H1 (cell line): ENCODE results near the gene ARHGDIG. TPM values are rescaled to one million over a fixed set of nuclear protein-coding genes. Genes with fewer than 3 reads are reported as not detected.

Source experiments
- CTCF ChIA-PET: fragments of 300-600 bp; sonication (Branson Sonifier 250); formaldehyde crosslinking; loops from one replicate; lab custom pipeline; 2021; ENCODE audit not compliant: partially characterized antibody; lab: Charles Lee
- POLR2A ChIA-PET: fragments of 300-600 bp; sonication (Branson Sonifier 250); formaldehyde crosslinking; loops from one replicate; lab custom pipeline; 2021; ENCODE audit warnings: inconsistent platforms; ENCODE audit not compliant: partially characterized antibody; lab: Charles Lee
- DNase-seq, 2 experiments: peaks; one replicate each; pipeline versions ENCODE4 v3.0.0 to v3.0.0-alpha.2; 2010 to 2022; ENCODE audit warnings: low spot score in 2 of 2, low read depth in 1 of 2, mixed read lengths in 1 of 2
- FAIRE-seq: peaks from 2 replicates; lab custom pipeline; 2011; peaks lifted over from hg19 to GRCh38; lab: Jason Lieb, UNC
- H2AFZ ChIP-seq: 2 replicates; pipeline ENCODE4 v1.8.1; 2012; ENCODE audit warnings: low read length, inconsistent platforms
- H2AK5ac ChIP-seq: 2 replicates; pipeline ENCODE4 v1.6.1; 2013; ENCODE audit warnings: low read depth, low read length
- H2BK120ac ChIP-seq: replicated peaks from 2 replicates; pipeline ENCODE3; 2013; ENCODE audit warnings: low read depth, low read length, inconsistent platforms
- H2BK12ac ChIP-seq: 2 replicates; pipeline ENCODE4 v1.6.1; 2013; ENCODE audit warnings: low read depth, low read length
- H2BK15ac ChIP-seq: 2 replicates; pipeline ENCODE4 v1.6.1; 2013; ENCODE audit warnings: low read length
- H2BK20ac ChIP-seq: 2 replicates; pipeline ENCODE4 v1.6.1; 2013; ENCODE audit warnings: low read length
- H2BK5ac ChIP-seq: 2 replicates; pipeline ENCODE4 v1.6.1; 2013; ENCODE audit warnings: low read depth, low read length
- H3K14ac ChIP-seq: 2 replicates; pipeline ENCODE4 v1.6.1; 2013; ENCODE audit warnings: inconsistent platforms; ENCODE audit not compliant: insufficient read length
- H3K18ac ChIP-seq: 2 replicates; pipeline ENCODE4 v1.6.1; 2013; ENCODE audit warnings: low read length; ENCODE audit errors: extremely low read depth
- H3K23ac ChIP-seq: 2 replicates; pipeline ENCODE4 v1.6.1; 2013; ENCODE audit warnings: inconsistent platforms; ENCODE audit not compliant: insufficient read length
- H3K23me2 ChIP-seq: 2 replicates; pipeline ENCODE4 v1.6.1; 2013; ENCODE audit warnings: low read depth, low read length
- H3K27ac ChIP-seq: 2 replicates; pipeline ENCODE4 v1.6.1; 2011; ENCODE audit warnings: low read depth, low read length, inconsistent platforms
- H3K27me3 ChIP-seq, 4 experiments: replicated peaks in 1 of 4; 1 replicate in 1 of 4; 2 replicates in 3 of 4; pipeline versions ENCODE4 v1.6.1 to v1.8.1; 2011 to 2013; ENCODE audit warnings: low read length in 3 of 4, mild to moderate bottlenecking in 3 of 4, inconsistent platforms in 2 of 4, mixed read lengths in 2 of 4, moderate library complexity in 1 of 4; ENCODE audit not compliant: control insufficient read depth in 3 of 4, insufficient read depth in 3 of 4; ENCODE audit errors: extremely low read depth in 1 of 4
- H3K36me3 ChIP-seq, 4 experiments: 2 replicates each; pipeline versions ENCODE4 v1.6.1 to v1.8.1; 2011 to 2013; ENCODE audit warnings: mild to moderate bottlenecking in 4 of 4, low read length in 3 of 4, moderate library complexity in 2 of 4, control low read depth in 1 of 4, inconsistent platforms in 1 of 4; ENCODE audit not compliant: insufficient read depth in 4 of 4, control insufficient read depth in 2 of 4
- H3K4ac ChIP-seq: replicated peaks from 2 replicates; pipeline ENCODE3; 2013; ENCODE audit warnings: low read length, low read depth, mixed read lengths, inconsistent platforms; ENCODE audit not compliant: insufficient read length
- H3K4me1 ChIP-seq, 4 experiments: replicated peaks in 1 of 4; 1 replicate in 1 of 4; 2 replicates in 3 of 4; pipeline versions ENCODE4 v1.6.1 to v1.8.1; 2011 to 2013; ENCODE audit warnings: low read length in 3 of 4, inconsistent platforms in 2 of 4, mixed read lengths in 1 of 4; ENCODE audit not compliant: insufficient read depth in 4 of 4, control insufficient read depth in 3 of 4
- H3K4me2 ChIP-seq, 2 experiments: 2 replicates each; pipeline versions ENCODE4 v1.6.1 to v1.8.1; 2011 to 2013; ENCODE audit warnings: low read depth in 2 of 2, low read length in 2 of 2, control low read depth in 1 of 2, inconsistent platforms in 1 of 2, mild to moderate bottlenecking in 1 of 2; ENCODE audit not compliant: insufficient read depth in 1 of 2
- H3K4me3 ChIP-seq, 4 experiments: fragments of 200-600, 300-600 bp in 1 of 4; sonication (generic), shearing (Covaris generic), sonication (Bioruptor Twin) in 1 of 4; 2 replicates each; pipeline versions ENCODE4 v1.5.1 to v1.8.1; 2011 to 2016; ENCODE audit warnings: low read length in 4 of 4, low read depth in 3 of 4, control low read depth in 2 of 4, inconsistent platforms in 2 of 4, mild to moderate bottlenecking in 2 of 4, mixed read lengths in 1 of 4, moderate library complexity in 1 of 4; ENCODE audit not compliant: insufficient read depth in 2 of 4; ENCODE audit errors: extremely low read depth in 1 of 4
- H3K56ac ChIP-seq: replicated peaks from 2 replicates; pipeline ENCODE3; 2013; ENCODE audit warnings: low read depth, mild to moderate bottlenecking, mixed read lengths, low read length, inconsistent platforms; ENCODE audit not compliant: insufficient read length
- H3K79me1 ChIP-seq: 2 replicates; pipeline ENCODE4 v1.6.1; 2013; ENCODE audit warnings: low read depth, low read length, control low read depth
- H3K79me2 ChIP-seq, 2 experiments: 2 replicates each; pipeline versions ENCODE4 v1.6.1 to v1.8.1; 2012 to 2013; ENCODE audit warnings: low read length in 2 of 2, mild to moderate bottlenecking in 2 of 2, inconsistent platforms in 1 of 2; ENCODE audit not compliant: insufficient read depth in 2 of 2, control insufficient read depth in 1 of 2
- H3K9ac ChIP-seq, 4 experiments: replicated peaks in 1 of 4; 1 replicate in 1 of 4; 2 replicates in 3 of 4; pipeline versions ENCODE4 v1.6.1 to v1.8.1; 2011 to 2013; ENCODE audit warnings: low read depth in 3 of 4, low read length in 3 of 4, control low read depth in 2 of 4, mild to moderate bottlenecking in 2 of 4, moderate library complexity in 2 of 4, inconsistent platforms in 1 of 4; ENCODE audit errors: extremely low read depth in 1 of 4
- H3K9me3 ChIP-seq, 2 experiments: 2 replicates each; pipeline versions ENCODE4 v1.6.1 to v1.8.1; 2012 to 2013; ENCODE audit warnings: mild to moderate bottlenecking in 2 of 2, moderate library complexity in 2 of 2, control low read depth in 1 of 2, inconsistent platforms in 1 of 2, low read depth in 1 of 2, low read length in 1 of 2, mixed read lengths in 1 of 2; ENCODE audit not compliant: insufficient read depth in 2 of 2
- H4K20me1 ChIP-seq, 2 experiments: replicated peaks in 1 of 2; 2 replicates each; pipeline versions ENCODE3 to v1.8.1; 2011 to 2013; ENCODE audit warnings: inconsistent platforms in 2 of 2, low read length in 2 of 2, mild to moderate bottlenecking in 1 of 2; ENCODE audit not compliant: insufficient read depth in 2 of 2, control insufficient read depth in 1 of 2
- H4K5ac ChIP-seq: 2 replicates; pipeline ENCODE4 v1.6.1; 2013; ENCODE audit warnings: low read length, low read depth, mixed read lengths, inconsistent platforms; ENCODE audit not compliant: insufficient read length
- H4K8ac ChIP-seq: 2 replicates; pipeline ENCODE4 v1.8.0; 2013; ENCODE audit warnings: mild to moderate bottlenecking, moderate library complexity, low read length, inconsistent platforms; ENCODE audit not compliant: insufficient read depth; ENCODE audit errors: extremely low read depth
- H4K91ac ChIP-seq: replicated peaks from 2 replicates; pipeline ENCODE3; 2013; ENCODE audit warnings: low read length, mixed read lengths, inconsistent platforms; ENCODE audit not compliant: insufficient read length
- GABPA ChIP-seq: IDR thresholded peaks from 2 replicates; pipeline ENCODE4 v1.6.1; 2011; ENCODE audit warnings: mild to moderate bottlenecking, low read length, moderate library complexity, borderline replicate concordance; ENCODE audit not compliant: insufficient read depth
- KDM4A ChIP-seq: IDR thresholded peaks from one replicate; pipeline ENCODE4 v1.7.1; 2012; ENCODE audit warnings: low read depth, mild to moderate bottlenecking, moderate library complexity, low read length, inconsistent platforms; ENCODE audit not compliant: severe bottlenecking
- SUZ12 ChIP-seq: fragments of 200-600 bp; sonication (generic); IDR thresholded peaks from 2 replicates; pipeline ENCODE4 v1.6.1; 2012; ENCODE audit warnings: mild to moderate bottlenecking, inconsistent platforms, low read length, moderate library complexity, mixed read lengths
- TCF12 ChIP-seq: IDR thresholded peaks from 2 replicates; pipeline ENCODE4 v1.6.1; 2011; ENCODE audit warnings: low read depth, mild to moderate bottlenecking, low read length
- WGBS, 2 experiments: shearing (Covaris generic) in 1 of 2; methylation state at CpG; one replicate each; pipeline versions ENCODE4 v1.1.6 to v1.1.7; 2013 to 2015; ENCODE audit warnings: low lambda C conversion rate in 2 of 2, mixed read lengths in 2 of 2, inconsistent platforms in 1 of 2, low coverage in 1 of 2, missing lambda C conversion rate in 1 of 2; ENCODE audit not compliant: insufficient replicate concordance in 2 of 2, insufficient coverage in 1 of 2, insufficient read length in 1 of 2; ENCODE audit errors: extremely low coverage in 1 of 2, missing lambda C conversion rate in 1 of 2; 5-methylcytosine and 5-hydroxymethylcytosine counted together
- polyA plus RNA-seq, 7 experiments: library from polyadenylated mRNA; depleted of rRNA in 3 of 7; stranded (reverse) in 5 of 7; unstranded in 2 of 7; fragments of >200 nt in 5 of 7; fragments of 200-250 nt in 2 of 7; gene quantifications; 1 replicate in 5 of 7; 2 replicates in 1 of 7; 4 replicates in 1 of 7; pipeline versions ENCODE4 v1.2.1 to v1.2.3, GENCODE V29; 2011 to 2013; ENCODE audit warnings: missing spikeins in 2 of 7, mixed read lengths in 2 of 7
- total RNA-seq: library from RNA; stranded (reverse); fragmentation: NEBNext Ultra II Directional; extraction: Animal tissue kit (Norgen Biotek cat#: 25700); gene quantifications from 2 replicates; pipeline ENCODE4 v1.2.1, GENCODE V29; 2021

ARHGDIG gene
- total and polyA plus RNA-seq, 2 of the 8 experiments (the other 6 are each of a cell fraction or from before 2014, with no cell fraction given), result 1.2 to 2.9 TPM

DNA sequence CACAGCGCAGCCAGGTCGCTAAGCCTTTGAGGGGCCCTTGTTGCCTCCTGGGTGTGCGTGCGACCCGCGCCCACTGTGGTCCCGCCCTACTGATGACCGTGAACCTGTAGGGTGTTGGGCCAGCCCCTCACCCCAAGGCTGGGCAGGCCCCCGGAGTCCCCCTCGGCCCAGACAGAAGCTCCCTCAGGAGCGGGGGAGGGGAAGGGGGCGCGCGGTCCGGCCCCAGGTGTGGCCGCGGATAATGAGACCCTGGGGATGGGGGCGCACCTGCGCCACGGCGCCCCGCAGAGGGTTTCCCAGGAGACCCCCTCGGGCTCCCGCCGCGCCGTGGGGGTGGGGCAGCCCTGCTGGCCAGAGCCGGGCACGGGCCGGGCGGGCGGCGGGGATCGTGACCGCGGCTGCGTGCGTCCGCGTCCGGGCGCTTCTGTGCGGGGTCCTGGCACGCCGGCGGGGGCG, 358 bp upstream of the ARHGDIG start:
- peak overlapping the region; percentile 3 to 61 (median 28); a peak in 5 of 8 replicates for H3K4me3 ChIP-seq
- CTCF ChIA-PET, result interaction anchor here (1.1 to 1.9 kb wide), 5 partner anchors 10 to 83 kb away, joined by 3 to 7 read pairs (median 4); no protein-coding TSS in a partner anchor
- POLR2A ChIA-PET, result interaction anchor here (1.4 to 1.6 kb wide), 3 partner anchors 9 to 50 kb away, joined by 3 to 7 read pairs (median 4); partner anchors contain the start of gene LUC7L

More for the DNA sequence above, 358 bp upstream of the ARHGDIG start:
- H4K5ac ChIP-seq, result no peak overlapping the region
- no peak overlapping the region for H3K23ac ChIP-seq
- no peaks in the 10 kb centered on the region for H3K9me3 ChIP-seq
- no peak overlapping the region for H4K91ac ChIP-seq
- 6% methylated on average over 21 of the region's 47 CpGs; no CpG with 5 or more reads in 1 of the 2 experiments for WGBS, 2 experiments
- H3K14ac ChIP-seq, result no peak overlapping the region
- H2BK15ac ChIP-seq, result no peak overlapping the region
- H2BK5ac ChIP-seq, result no peak overlapping the region
- H3K4me2 ChIP-seq, result peak overlapping the region; percentile 59 to 62
- H2BK20ac ChIP-seq, result no peak overlapping the region
- H2BK120ac ChIP-seq, result no peak overlapping the region
- no peaks in the 10 kb centered on the region for H3K79me2 ChIP-seq
- H3K4me1 ChIP-seq, result peaks cover 0 to 5% (median 2%) of the 10 kb centered on the region in 4 experiments; a peak in 5 of 7 replicates
- H3K4ac ChIP-seq, result no peak overlapping the region
- no peak overlapping the region for H3K56ac ChIP-seq
- H3K27me3 ChIP-seq, result peaks cover 14 to 41% (median 34%) of the 10 kb centered on the region in 4 experiments
- peak overlapping the region; percentile 71; the same call in 1 of the 2 replicates for H3K18ac ChIP-seq
- H3K23me2 ChIP-seq, result peaks cover 10% of the 10 kb centered on the region; the same call in 1 of the 2 replicates
- no peaks in the 10 kb centered on the region for H3K79me1 ChIP-seq
- no peak overlapping the region for H3K27ac ChIP-seq
- H2AFZ ChIP-seq, result no peak overlapping the region
- H2BK12ac ChIP-seq, result no peak overlapping the region
- DNase-seq (no peak), FAIRE-seq (no peak)
- no peaks in the 10 kb centered on the region for H3K36me3 ChIP-seq
- peaks cover 0 to 3% of the 10 kb centered on the region in 2 experiments for H4K20me1 ChIP-seq
- peak; percentile 7; the same call in 1 of the 2 replicates for TF ChIP-seq GABPA
- TF ChIP-seq KDM4A, result peak; percentile 18
- no peak for TF ChIP-seq TCF12
- peak; percentile 43; the same call in 1 of the 2 replicates for TF ChIP-seq SUZ12
- peak overlapping the region; percentile 68; the same call in 1 of the 2 replicates for H4K8ac ChIP-seq
- no peak overlapping the region for H2AK5ac ChIP-seq
- H3K9ac ChIP-seq, result no peak overlapping the region
